ENCODE measurements around the gene STX17.

STX17 gene

DNA sequence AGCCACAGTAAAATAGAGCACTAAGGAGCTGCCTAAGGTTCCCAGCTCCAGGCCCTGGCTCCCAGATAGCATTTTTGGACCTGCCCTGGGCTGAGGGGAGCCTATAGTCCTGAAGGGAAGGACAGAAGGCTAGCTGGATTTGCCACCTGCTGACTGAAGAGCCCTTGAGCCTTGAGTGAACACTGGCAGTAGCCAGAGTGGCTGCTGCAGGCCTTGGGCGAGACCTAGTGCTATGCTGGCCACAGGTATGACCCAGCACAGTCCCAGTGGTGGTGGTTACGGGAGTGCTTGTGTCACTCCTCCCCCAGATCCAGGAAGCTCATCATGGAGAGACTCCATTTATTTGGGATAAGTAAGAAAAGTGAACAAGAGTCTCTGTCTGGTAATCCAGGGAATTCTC is 10.3 kb upstream of the STX17 start:
- DNase-seq = no peak
- in situ Hi-C loops (cut with MboI; ENCODE audit: low pct_unique_long_range_greater_than_20kb, low sequenced_read_pairs) = no loop called here

DNA sequence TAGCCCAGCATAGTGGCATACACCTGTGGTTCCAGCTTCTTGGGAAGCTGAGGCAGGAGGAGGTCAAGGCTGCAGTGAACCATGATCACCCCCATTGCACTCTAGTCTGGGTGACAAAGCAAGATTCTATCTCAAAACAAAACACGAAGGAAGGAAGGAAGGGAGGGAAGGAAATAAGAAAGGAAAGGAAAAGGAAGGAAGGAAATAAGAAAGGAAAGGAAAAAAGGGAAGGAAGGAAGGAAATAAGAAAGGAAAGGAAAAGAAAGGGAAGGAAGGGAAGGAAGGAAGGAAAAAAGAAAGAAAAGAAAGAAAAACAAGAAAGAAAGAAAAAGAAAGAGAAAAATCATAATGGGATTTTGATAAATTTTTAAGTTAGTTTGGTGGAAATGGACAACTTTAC is 3.1 kb upstream of the STX17 start:
- DNase-seq = no peak
- in situ Hi-C loops (cut with MboI; ENCODE audit: low pct_unique_long_range_greater_than_20kb, low sequenced_read_pairs) = no loop called here

GRCh38 chr9:99905833-99906402 is 536 bp upstream of the STX17 start:
- DNase-seq = no peak
- in situ Hi-C loops (cut with MboI; ENCODE audit: low pct_unique_long_range_greater_than_20kb, low sequenced_read_pairs) = no loop called here

DNA sequence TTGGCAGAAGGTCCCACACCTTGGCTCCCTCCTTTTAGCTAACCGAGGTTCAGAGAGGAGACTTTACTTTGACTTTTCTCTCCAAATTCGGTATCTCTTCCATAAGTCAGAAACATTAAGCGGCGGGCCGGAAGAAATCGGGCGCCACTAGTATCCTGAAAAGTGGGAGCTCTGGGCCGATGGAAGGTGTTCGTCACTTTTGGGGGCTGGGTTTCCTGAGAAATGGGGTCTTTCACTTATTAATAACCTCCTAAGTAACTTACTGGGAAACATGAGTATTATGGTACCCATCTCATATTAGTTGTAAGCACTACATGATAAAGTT is 716 bp downstream of the STX17 start:
- in situ Hi-C loops (cut with MboI; ENCODE audit: low pct_unique_long_range_greater_than_20kb, low sequenced_read_pairs) = no loop called here
- DNase-seq = no peak

DNA sequence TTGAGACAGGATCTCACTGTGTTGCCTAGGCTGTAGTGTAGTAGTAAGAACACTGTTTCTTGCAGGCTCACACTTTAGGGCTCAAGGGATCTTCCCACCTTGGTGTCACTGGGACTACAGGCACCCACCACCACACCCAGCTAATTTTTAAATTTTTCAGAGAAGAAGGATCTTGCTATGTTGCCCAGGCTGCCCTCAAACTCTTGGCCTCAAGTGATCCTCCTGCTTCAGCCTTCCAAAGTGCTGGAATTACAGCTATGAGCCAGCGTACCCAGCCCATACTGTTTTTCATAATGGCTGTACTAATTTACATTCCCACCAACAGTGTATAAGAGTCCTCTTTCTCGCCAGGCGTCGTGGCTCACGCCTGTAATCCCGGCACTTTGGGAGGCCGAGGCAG is 5.1 kb downstream of the STX17 start:
- no peak for DNase-seq
- in situ Hi-C loops (cut with MboI; ENCODE audit: low pct_unique_long_range_greater_than_20kb, low sequenced_read_pairs) = no loop called here

DNA sequence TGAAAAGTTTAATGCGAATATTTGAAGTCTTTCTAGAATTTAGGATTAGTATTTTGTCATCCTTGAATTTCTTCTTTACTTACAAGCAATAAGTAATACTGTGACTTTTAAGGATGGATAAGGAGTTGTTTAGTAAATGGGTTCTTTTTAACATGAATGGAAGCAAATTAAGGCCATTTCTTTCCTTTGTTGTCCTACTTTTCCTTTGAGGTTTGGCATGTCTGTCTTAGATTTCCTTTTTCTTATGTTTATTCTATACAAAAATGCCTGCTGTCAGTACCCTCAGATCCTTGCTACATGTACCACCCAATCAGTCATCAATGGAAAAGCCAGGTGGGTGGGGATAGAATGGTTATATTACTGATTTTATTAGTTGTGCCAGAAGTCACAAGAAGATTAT is 10.2 kb downstream of the STX17 start:
- no peak for DNase-seq
- in situ Hi-C loops (cut with MboI; ENCODE audit: low pct_unique_long_range_greater_than_20kb, low sequenced_read_pairs) = no loop called here

DNA sequence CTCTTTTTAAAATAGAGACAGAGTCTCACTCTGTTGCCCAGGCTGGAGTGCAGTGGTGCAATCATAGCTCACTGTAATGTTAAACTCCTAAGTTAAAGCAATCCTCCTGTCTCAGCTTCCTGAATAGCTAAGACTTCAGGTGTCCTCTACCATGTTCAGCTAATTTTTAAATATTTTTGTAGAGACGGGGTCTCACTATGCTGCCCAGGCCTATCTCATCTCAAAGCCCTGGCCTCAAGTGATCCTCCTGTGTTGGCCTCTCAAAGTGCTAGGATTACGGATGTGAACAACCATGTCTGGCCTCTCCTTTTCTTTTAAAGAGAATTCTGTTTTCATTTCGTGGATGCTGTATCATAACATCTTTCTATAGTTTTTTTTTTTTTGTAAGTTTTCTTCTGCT is 11.7 kb downstream of the STX17 start:
- DNase-seq = no peak
- in situ Hi-C loops (cut with MboI; ENCODE audit: low pct_unique_long_range_greater_than_20kb, low sequenced_read_pairs) = no loop called here

GRCh38 chr9:99919930-99920329 is 13.5 kb downstream of the STX17 start:
- in situ Hi-C loops (cut with MboI; ENCODE audit: low pct_unique_long_range_greater_than_20kb, low sequenced_read_pairs) = no loop called here
- DNase-seq = no peak

- no peak for DNase-seq
- in situ Hi-C loops (cut with MboI; ENCODE audit: low pct_unique_long_range_greater_than_20kb, low sequenced_read_pairs) = no loop called here
Measured at GRCh38 chr9:99921875-99922710, 15.6 kb downstream of the STX17 start.

GRCh38 chr9:99922711-99923030 is 16.2 kb downstream of the STX17 start:
- DNase-seq = no peak
- in situ Hi-C loops (cut with MboI; ENCODE audit: low pct_unique_long_range_greater_than_20kb, low sequenced_read_pairs) = no loop called here

GRCh38 chr9:99925541-99925940 is 19.1 kb downstream of the STX17 start:
- no peak for DNase-seq
- in situ Hi-C loops (cut with MboI; ENCODE audit: low pct_unique_long_range_greater_than_20kb, low sequenced_read_pairs) = no loop called here

GRCh38 chr9:99929652-99930051 is 23.2 kb downstream of the STX17 start:
- DNase-seq = no peak
- in situ Hi-C loops (cut with MboI; ENCODE audit: low pct_unique_long_range_greater_than_20kb, low sequenced_read_pairs) = no loop called here

- in situ Hi-C loops (cut with MboI; ENCODE audit: low pct_unique_long_range_greater_than_20kb, low sequenced_read_pairs) = no loop called here
- no peak for DNase-seq
Measured at GRCh38 chr9:99931155-99931840, 24.8 kb downstream of the STX17 start.

DNA sequence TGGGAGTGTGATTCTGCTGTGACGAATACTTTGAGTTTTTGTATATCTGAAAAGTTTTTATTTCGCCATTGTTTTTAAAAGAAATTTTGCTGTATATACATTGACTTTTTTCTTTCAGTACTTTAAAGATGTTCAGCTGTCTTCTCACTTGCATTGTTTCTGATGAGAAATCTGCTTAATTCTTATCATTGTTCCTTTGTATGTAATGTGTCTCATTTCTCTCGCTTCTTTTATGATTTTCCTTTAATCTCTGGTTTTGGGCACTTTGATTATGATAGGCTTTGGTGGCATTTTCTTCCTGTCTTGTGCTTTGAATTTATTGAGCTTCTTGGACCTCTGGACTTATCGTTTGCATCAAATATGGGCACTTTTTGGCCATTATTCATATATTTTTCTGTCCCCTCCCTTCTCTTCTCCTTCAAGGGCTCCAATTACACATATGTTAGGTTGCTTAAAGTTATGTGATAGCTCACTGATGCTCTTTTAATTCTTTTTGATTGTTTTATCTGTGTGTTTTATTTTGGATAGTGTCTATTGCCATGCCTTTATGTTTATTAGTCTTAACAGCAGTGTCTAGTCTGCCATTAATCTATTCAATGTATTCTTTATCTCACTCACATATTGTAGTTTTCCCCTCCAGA is 30.6 kb downstream of the STX17 start:
- in situ Hi-C loops (cut with MboI; ENCODE audit: low pct_unique_long_range_greater_than_20kb, low sequenced_read_pairs) = no loop called here
- no peak for DNase-seq

- in situ Hi-C loops (cut with MboI; ENCODE audit: low pct_unique_long_range_greater_than_20kb, low sequenced_read_pairs) = no loop called here
- DNase-seq = no peak
Measured at GRCh38 chr9:99947395-99947794, 40.9 kb downstream of the STX17 start.

- in situ Hi-C loops (cut with MboI; ENCODE audit: low pct_unique_long_range_greater_than_20kb, low sequenced_read_pairs) = no loop called here
Measured at GRCh38 chr9:99948482-99948881, 42.0 kb downstream of the STX17 start.

DNA sequence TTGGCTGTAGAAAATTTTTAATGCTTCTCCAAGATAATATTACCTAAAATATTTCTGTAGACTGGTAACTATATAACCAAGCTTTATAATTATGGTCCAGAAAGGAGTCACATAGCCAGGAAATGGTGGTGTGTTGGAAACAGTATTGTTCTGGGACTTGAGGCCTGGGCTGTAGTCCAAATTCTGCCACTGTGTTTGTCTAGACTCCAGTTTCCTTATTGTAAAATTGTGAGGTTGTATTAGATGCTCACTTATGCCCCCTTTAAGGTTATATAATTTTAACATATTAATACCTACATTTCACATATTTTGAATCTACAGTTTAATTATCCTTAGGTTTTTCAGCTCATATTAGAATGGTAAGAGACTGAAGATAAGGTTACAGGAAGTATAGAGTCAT is 42.4 kb downstream of the STX17 start:
- in situ Hi-C loops (cut with MboI; ENCODE audit: low pct_unique_long_range_greater_than_20kb, low sequenced_read_pairs) = no loop called here

More at GRCh38 chr9:99948482-99948881, 42.0 kb downstream of the STX17 start:
- no peak for DNase-seq

GRCh38 chr9:99953861-99954507 is 47.5 kb downstream of the STX17 start:
- in situ Hi-C loops (cut with MboI; ENCODE audit: low pct_unique_long_range_greater_than_20kb, low sequenced_read_pairs) = no loop called here
- DNase-seq = no peak

More for the DNA sequence above, 42.4 kb downstream of the STX17 start:
- no peak for DNase-seq

DNA sequence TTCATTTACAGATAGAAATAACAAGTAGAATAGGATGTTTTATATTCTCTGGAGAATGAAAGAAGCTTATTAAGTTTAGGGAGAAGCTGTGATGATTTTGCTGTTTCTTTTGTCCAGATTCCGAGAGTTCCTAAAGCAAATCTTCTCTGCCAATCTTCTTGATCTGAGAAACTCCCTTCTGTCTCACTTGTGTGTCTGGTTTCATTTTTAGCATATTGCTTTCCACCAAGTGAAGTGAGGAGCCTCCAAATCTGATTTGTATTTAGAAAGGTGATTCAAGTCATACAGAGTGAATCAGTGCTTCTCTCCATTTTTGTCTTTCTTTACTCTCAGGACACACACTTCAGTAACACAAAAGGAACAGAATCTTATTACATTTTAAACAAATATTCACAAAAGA is 48.4 kb downstream of the STX17 start:
- in situ Hi-C loops (cut with MboI; ENCODE audit: low pct_unique_long_range_greater_than_20kb, low sequenced_read_pairs) = no loop called here

GRCh38 chr9:99955606-99956005 is 49.2 kb downstream of the STX17 start:
- in situ Hi-C loops (cut with MboI; ENCODE audit: low pct_unique_long_range_greater_than_20kb, low sequenced_read_pairs) = no loop called here
- DNase-seq = no peak

More for the DNA sequence above, 48.4 kb downstream of the STX17 start:
- DNase-seq = no peak

All from KBM-7 (cell line).